ENCODE measurements around the gene NECAB3.
A peak's percentile ranks its signal among the peaks of the same experiment; 100 is the strongest.

GRCh38 chr20:33657704-33658095, 16.5 kb downstream of the NECAB3 start:
- TF ChIP-seq CREB3 (CRISPR knock-in tag; IDR thresholded peaks at IDR 0.05) (no peak), ZBTB10 (CRISPR knock-in tag; IDR thresholded peaks at IDR 0.05; ENCODE audit: borderline replicate concordance) (no peak), RFXANK (CRISPR knock-in tag; IDR thresholded peaks at IDR 0.05) (no peak), ZNF761 (CRISPR knock-in tag; conservative IDR thresholded peaks at IDR 0.05) (no peak), CREB1 (IDR thresholded peaks at IDR 0.05) (no peak), CREB1 (CRISPR knock-in tag; IDR thresholded peaks at IDR 0.05) (no peak), POLR2A (IDR thresholded peaks at IDR 0.05; ENCODE audit: insufficient read depth in 1 of 2, low read depth in 2 of 2, low read length in 2 of 2) (0 out of 4 replicates have a peak, but pooled peaks of 1 of the 2 experiments have one; percentile 5), POLR2AphosphoS5 (IDR thresholded peaks at IDR 0.05; ENCODE audit: low read depth, low read length) (no peak), RNF2 (conservative IDR thresholded peaks at IDR 0.05; ENCODE audit: low read depth) (no peak), CTCF (CRISPR knock-in tag; IDR thresholded peaks at IDR 0.05) (no peak), NFE2 (CRISPR knock-in tag; IDR thresholded peaks at IDR 0.05) (no peak)
